ENCODE data around the gene STRN3.
"Not testable (repeated sequence)": the region's sequence is repeated elsewhere in the genome, so short reads cannot be mapped to it uniquely, and the experiment has no call there.

Gene STRN3

GRCh38 chr14:30966415-30967363 lies 59.5 kb downstream of the STRN3 start:
- no peak for DNase-seq

GRCh38 chr14:30965861-30966260 lies 60.3 kb downstream of the STRN3 start:
- DNase-seq: not testable (repeated sequence)

- not testable (repeated sequence) for DNase-seq
These were observed 63.6 kb downstream of the STRN3 start for GRCh38 chr14:30962537-30962936.

- DNase-seq: no peak
These were observed 64.8 kb downstream of the STRN3 start for GRCh38 chr14:30961330-30961729.

- no peak for DNase-seq
These were observed 66.0 kb downstream of the STRN3 start for GRCh38 chr14:30960216-30960615.

- no peak for DNase-seq
These were observed 67.4 kb downstream of the STRN3 start for GRCh38 chr14:30958555-30959407.

GRCh38 chr14:30957813-30958370 lies 68.3 kb downstream of the STRN3 start:
- no peak for DNase-seq

GRCh38 chr14:30949651-30950050 lies 76.5 kb downstream of the STRN3 start:
- no peak for DNase-seq

- DNase-seq: no peak
These were observed 82.5 kb downstream of the STRN3 start for GRCh38 chr14:30943694-30944093.

GRCh38 chr14:30940886-30941285 lies 85.3 kb downstream of the STRN3 start:
- no peak for DNase-seq

GRCh38 chr14:30938617-30939016 lies 87.6 kb downstream of the STRN3 start:
- no peak for DNase-seq

- no peak for DNase-seq
These were observed 90.7 kb downstream of the STRN3 start for GRCh38 chr14:30935445-30935844.

- DNase-seq: not testable (repeated sequence)
These were observed 92.2 kb downstream of the STRN3 start for GRCh38 chr14:30933937-30934336.

GRCh38 chr14:30928462-30928861 lies 97.7 kb downstream of the STRN3 start:
- no peak for DNase-seq

GRCh38 chr14:30925254-30925653 lies 100.9 kb downstream of the STRN3 start:
- no peak for DNase-seq

GRCh38 chr14:30921788-30922187 lies 104.4 kb downstream of the STRN3 start:
- no peak for DNase-seq

GRCh38 chr14:30921305-30921704 lies 104.9 kb downstream of the STRN3 start:
- DNase-seq: no peak

- no peak for DNase-seq
These were observed 110.6 kb downstream of the STRN3 start for GRCh38 chr14:30915596-30915995.

GRCh38 chr14:30914812-30915211 lies 111.4 kb downstream of the STRN3 start:
- no peak for DNase-seq

- DNase-seq: no peak
These were observed 117.4 kb downstream of the STRN3 start for GRCh38 chr14:30908826-30909225.

- DNase-seq: no peak
These were observed 118.5 kb downstream of the STRN3 start for GRCh38 chr14:30907659-30908057.

- no peak for DNase-seq
These were observed 119.2 kb downstream of the STRN3 start for GRCh38 chr14:30906752-30907658.
